Spleen (tissue), 7 donors: ENCODE data around the gene QKI.

Experiments used
- POLR2A ChIP-seq, 3 donors: fragments of 450-650 bp; IDR thresholded peaks; one replicate each; pipeline ENCODE4 v1.5.1; 2017; ENCODE audit warnings: antibody characterized with exemption in 3 of 3, mild to moderate bottlenecking in 1 of 3
- TF ChIP-seq, protein P1 (sequence below), 11 experiments: fragments of 200-600 bp in 7 of 11; fragments of 450-650 bp in 4 of 11; sonication (generic) in 4 of 11; IDR thresholded peaks in 8 of 11; conservative IDR thresholded peaks in 3 of 11; 1 replicate in 7 of 11; 2 replicates in 4 of 11; pipeline versions ENCODE4 v1.4.0 to v1.8.0; 2016 to 2021; ENCODE audit warnings: antibody characterized with exemption in 11 of 11, inconsistent platforms in 4 of 11, mild to moderate bottlenecking in 1 of 11
- donor health status: DM: no; HTN: no; CAD: no; lungs with moderate emphysema.
- donor health status: DM: no; HTN: no; CAD: no.
- donor health status: DM: no; HTN: no; CAD: no.

DNA sequence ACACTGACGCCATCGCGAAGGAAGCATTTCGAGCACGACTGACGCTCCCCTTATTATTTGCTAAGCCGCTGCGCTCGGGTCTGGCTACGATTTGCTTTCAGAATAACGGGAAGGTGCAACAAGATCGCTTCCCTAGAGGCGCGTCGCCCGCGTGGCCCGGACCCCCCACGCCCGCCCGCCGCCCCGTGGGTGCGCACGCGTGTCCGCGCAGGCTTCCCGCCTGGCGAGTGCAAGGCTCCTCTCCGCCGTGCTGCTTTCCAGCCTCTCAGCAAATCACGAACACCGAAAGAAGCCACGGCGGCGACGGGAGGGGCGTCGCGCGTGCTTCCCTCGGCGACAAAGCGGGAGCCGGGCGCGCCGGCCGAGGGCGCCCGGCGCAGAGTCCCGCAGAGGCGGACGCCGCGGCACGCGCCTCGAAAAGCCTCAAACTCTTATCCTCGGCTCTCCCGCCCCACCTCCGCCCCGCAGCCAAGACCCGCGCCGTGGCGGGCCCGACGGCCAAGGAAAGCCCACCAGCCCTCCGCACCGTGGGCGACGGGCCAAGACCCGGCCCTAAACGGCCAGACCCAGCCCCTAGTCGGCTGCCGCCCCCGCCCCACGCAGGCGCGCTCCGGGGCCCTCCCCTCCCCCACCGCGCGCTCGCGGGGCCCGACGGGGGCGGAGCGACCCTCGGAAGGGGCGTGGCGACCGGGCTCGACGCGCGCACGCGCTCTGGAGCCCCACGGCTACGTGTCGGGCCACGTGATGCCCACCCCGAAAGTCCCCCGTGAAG, 987 bp upstream of the QKI start:
- TF ChIP-seq POLR2A (IDR thresholded peaks at IDR 0.05) = peak in 1 of 3 donors; percentile 67
- TF ChIP-seq, protein P1, sequence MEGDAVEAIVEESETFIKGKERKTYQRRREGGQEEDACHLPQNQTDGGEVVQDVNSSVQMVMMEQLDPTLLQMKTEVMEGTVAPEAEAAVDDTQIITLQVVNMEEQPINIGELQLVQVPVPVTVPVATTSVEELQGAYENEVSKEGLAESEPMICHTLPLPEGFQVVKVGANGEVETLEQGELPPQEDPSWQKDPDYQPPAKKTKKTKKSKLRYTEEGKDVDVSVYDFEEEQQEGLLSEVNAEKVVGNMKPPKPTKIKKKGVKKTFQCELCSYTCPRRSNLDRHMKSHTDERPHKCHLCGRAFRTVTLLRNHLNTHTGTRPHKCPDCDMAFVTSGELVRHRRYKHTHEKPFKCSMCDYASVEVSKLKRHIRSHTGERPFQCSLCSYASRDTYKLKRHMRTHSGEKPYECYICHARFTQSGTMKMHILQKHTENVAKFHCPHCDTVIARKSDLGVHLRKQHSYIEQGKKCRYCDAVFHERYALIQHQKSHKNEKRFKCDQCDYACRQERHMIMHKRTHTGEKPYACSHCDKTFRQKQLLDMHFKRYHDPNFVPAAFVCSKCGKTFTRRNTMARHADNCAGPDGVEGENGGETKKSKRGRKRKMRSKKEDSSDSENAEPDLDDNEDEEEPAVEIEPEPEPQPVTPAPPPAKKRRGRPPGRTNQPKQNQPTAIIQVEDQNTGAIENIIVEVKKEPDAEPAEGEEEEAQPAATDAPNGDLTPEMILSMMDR (IDR thresholded peaks at IDR 0.05 in 8 of 11, conservative IDR thresholded peaks at IDR 0.05 in 3 of 11) = peak in 3 of 11 experiments; percentile 5 to 25 (median 8)
